Measurements from ENCODE around the gene REEP3. TPM values are rescaled to one million over a fixed set of nuclear protein-coding genes. Genes with fewer than 3 reads are reported as not detected.
A peak's percentile ranks its signal among the peaks of the same experiment; 100 is the strongest.

Gene REEP3
- total RNA-seq, 1 experiment from 2014 or later, result 39.6 TPM

DNA sequence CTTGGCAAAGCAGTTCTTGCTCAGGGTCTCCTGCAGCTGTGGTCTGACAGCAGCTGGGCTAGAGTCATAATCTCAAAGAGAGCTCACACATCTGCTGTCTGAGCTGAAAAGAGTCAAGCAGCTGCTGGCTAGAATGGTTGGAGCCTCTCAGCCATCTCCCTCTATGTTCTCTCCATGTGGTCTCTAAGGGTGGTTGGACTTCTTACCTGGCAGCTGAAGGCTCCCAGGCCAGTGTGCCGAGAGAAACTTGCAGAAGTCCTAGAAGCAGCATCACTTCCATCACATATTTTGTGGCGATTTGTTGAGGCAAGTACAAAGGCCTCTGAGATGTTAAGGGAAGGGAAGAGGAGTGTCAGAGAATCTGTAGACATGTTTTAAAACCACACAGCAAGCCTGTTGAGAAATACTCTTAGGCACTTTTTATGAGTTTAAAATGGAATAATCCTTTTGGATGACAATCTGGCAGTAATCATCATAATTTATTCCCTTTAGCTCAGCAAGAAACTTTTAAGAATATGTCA lies 93.2 kb downstream of the REEP3 start:
- Histone ChIP-seq H3K36me3 (ENCODE audit: insufficient read depth, low read length, poor library complexity, severe bottlenecking) (no peaks in the 10 kb centered on the region), H3K27ac (ENCODE audit: low read depth, low read length, poor library complexity, severe bottlenecking) (peak overlapping the region; percentile 70), H3K9me3 (ENCODE audit: low read depth, low read length, poor library complexity, severe bottlenecking) (no peaks in the 10 kb centered on the region), H3K4me1 (ENCODE audit: insufficient read depth, low read length, poor library complexity, severe bottlenecking) (peaks cover 39% of the 10 kb centered on the region), H3K4me3 (ENCODE audit: low read depth, low read length, poor library complexity, severe bottlenecking) (no peak overlapping the region), H3K27me3 (replicated peaks; ENCODE audit: insufficient read depth, low read depth, low read length, poor library complexity) (no peaks in the 10 kb centered on the region)
- DNase-seq (ENCODE audit: low spot score), result peak; percentile 66
- TF ChIP-seq, protein P1, sequence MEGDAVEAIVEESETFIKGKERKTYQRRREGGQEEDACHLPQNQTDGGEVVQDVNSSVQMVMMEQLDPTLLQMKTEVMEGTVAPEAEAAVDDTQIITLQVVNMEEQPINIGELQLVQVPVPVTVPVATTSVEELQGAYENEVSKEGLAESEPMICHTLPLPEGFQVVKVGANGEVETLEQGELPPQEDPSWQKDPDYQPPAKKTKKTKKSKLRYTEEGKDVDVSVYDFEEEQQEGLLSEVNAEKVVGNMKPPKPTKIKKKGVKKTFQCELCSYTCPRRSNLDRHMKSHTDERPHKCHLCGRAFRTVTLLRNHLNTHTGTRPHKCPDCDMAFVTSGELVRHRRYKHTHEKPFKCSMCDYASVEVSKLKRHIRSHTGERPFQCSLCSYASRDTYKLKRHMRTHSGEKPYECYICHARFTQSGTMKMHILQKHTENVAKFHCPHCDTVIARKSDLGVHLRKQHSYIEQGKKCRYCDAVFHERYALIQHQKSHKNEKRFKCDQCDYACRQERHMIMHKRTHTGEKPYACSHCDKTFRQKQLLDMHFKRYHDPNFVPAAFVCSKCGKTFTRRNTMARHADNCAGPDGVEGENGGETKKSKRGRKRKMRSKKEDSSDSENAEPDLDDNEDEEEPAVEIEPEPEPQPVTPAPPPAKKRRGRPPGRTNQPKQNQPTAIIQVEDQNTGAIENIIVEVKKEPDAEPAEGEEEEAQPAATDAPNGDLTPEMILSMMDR (conservative IDR thresholded peaks at IDR 0.05; ENCODE audit: low read depth, low read length), result no peak
- TF ChIP-seq EZH2 (IDR thresholded peaks at IDR 0.05; ENCODE audit: borderline replicate concordance, low read depth, low read length, poor library complexity, severe bottlenecking), result no peak
- CTCF ChIA-PET, result no interaction called here
- POLR2A ChIA-PET (ENCODE audit: low non-redundant PET), result interaction anchor here (0.6 kb wide), 1 partner anchor 351 kb away, joined by 9 read pairs; no protein-coding TSS in a partner anchor
- BruUV-seq (replicated peaks), result no TSS peak
- intact Hi-C loops (cut with micrococcal nuclease; ENCODE audit: unreplicated experiment), result no loop called here

DNA sequence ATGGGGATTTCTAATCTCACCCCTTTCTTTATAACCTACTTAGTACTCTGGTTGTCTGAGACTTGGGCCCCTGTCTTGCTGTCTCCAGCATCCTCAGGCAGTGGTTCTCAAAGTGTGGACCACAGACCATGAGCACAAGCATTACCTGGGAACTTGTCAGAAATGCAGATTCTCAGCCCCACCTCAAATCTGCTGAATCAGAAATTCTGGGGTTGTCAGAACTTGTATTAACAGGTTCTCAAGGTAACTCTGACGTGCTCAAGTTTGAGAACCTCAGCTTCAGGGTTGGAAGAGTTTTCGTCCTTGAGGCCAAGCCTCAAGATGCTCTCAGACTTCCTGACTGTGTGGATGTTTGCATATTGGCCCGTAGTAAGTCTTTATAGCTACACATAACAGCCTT lies 97.4 kb downstream of the REEP3 start:
- H3K36me3 ChIP-seq (ENCODE audit: insufficient read depth, low read length, poor library complexity, severe bottlenecking), result no peaks in the 10 kb centered on the region
- H3K27me3 ChIP-seq (replicated peaks; ENCODE audit: insufficient read depth, low read depth, low read length, poor library complexity), result no peaks in the 10 kb centered on the region
- H3K9me3 ChIP-seq (ENCODE audit: low read depth, low read length, poor library complexity, severe bottlenecking), result no peaks in the 10 kb centered on the region
- no peak for TF ChIP-seq EZH2 (IDR thresholded peaks at IDR 0.05; ENCODE audit: borderline replicate concordance, low read depth, low read length, poor library complexity, severe bottlenecking)
- TF ChIP-seq, protein P1 (conservative IDR thresholded peaks at IDR 0.05; ENCODE audit: low read depth, low read length), result no peak
- H3K4me1 ChIP-seq (ENCODE audit: insufficient read depth, low read length, poor library complexity, severe bottlenecking), result peaks cover 25% of the 10 kb centered on the region
- no peak overlapping the region for H3K27ac ChIP-seq (ENCODE audit: low read depth, low read length, poor library complexity, severe bottlenecking)
- DNase-seq (ENCODE audit: low spot score), result no peak
- POLR2A ChIA-PET (ENCODE audit: low non-redundant PET), result no interaction called here
- no TSS peak for BruUV-seq (replicated peaks)
- no peak overlapping the region for H3K4me3 ChIP-seq (ENCODE audit: low read depth, low read length, poor library complexity, severe bottlenecking)
- CTCF ChIA-PET, result no interaction called here
- intact Hi-C loops (cut with micrococcal nuclease; ENCODE audit: unreplicated experiment), result no loop called here

DNA sequence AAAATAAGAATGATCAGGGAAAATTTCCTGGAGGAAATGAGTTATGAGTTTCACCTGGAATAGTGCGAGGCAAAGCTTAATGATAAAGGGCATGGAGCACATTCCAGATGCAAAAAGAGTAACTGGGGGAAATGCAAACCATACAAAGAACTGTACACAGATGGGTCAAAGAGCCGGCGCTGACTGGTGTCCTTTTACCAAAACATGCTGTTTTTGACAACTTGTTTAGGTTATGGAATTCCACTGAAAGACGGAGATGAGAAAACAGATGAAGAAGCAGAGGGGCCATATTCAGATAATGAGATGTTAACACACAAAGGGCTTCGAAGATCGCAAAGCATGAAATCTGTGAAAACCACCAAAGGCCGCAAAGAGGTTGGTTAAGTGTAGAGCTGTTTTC lies 98.2 kb downstream of the REEP3 start:
- intact Hi-C loops (cut with micrococcal nuclease; ENCODE audit: unreplicated experiment), result no loop called here
- no peak for DNase-seq (ENCODE audit: low spot score)
- no peaks in the 10 kb centered on the region for H3K36me3 ChIP-seq (ENCODE audit: insufficient read depth, low read length, poor library complexity, severe bottlenecking)
- no TSS peak for BruUV-seq (replicated peaks)
- POLR2A ChIA-PET (ENCODE audit: low non-redundant PET), result no interaction called here
- TF ChIP-seq, protein P1 (conservative IDR thresholded peaks at IDR 0.05; ENCODE audit: low read depth, low read length), result no peak
- no peak for TF ChIP-seq EZH2 (IDR thresholded peaks at IDR 0.05; ENCODE audit: borderline replicate concordance, low read depth, low read length, poor library complexity, severe bottlenecking)
- no peak overlapping the region for H3K4me3 ChIP-seq (ENCODE audit: low read depth, low read length, poor library complexity, severe bottlenecking)
- H3K27me3 ChIP-seq (replicated peaks; ENCODE audit: insufficient read depth, low read depth, low read length, poor library complexity), result no peaks in the 10 kb centered on the region
- peaks cover 16% of the 10 kb centered on the region for H3K4me1 ChIP-seq (ENCODE audit: insufficient read depth, low read length, poor library complexity, severe bottlenecking)
- H3K27ac ChIP-seq (ENCODE audit: low read depth, low read length, poor library complexity, severe bottlenecking), result no peak overlapping the region
- CTCF ChIA-PET, result no interaction called here
- H3K9me3 ChIP-seq (ENCODE audit: low read depth, low read length, poor library complexity, severe bottlenecking), result no peaks in the 10 kb centered on the region

Measured in A673 (cell line).